ENCODE measurements around the gene WNK2.

Gene WNK2

DNA sequence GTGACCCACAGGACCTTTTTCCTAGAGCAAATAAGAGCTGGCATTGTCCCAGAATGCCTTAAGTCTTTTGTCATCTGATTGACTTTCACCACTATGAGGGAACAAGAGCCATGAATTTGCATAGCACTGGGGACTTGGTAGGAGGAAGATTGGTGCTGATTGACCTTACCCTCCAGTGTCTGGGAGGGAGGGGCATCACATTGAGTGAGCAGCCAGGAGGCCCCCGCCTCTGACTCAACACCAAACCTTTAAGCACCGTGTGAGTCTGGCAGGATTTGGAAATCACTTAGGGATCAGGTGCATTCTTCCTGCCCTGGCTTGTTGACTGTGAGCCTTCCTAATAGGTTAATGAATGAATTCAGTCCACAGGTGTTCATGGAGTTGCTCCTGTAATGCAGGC, 40.7 kb downstream of the WNK2 start:
- Mint-ChIP-seq H3K9me3 (no peaks in the 10 kb centered on the region), H3K4me3 (no peak overlapping the region), H3K4me1 (ENCODE audit: low read depth) (peaks cover 9% of the 10 kb centered on the region), H3K27me3 (peaks cover 9% of the 10 kb centered on the region), H3K27ac (no peak overlapping the region), H3K36me3 (ENCODE audit: low read depth) (no peaks in the 10 kb centered on the region)

DNA sequence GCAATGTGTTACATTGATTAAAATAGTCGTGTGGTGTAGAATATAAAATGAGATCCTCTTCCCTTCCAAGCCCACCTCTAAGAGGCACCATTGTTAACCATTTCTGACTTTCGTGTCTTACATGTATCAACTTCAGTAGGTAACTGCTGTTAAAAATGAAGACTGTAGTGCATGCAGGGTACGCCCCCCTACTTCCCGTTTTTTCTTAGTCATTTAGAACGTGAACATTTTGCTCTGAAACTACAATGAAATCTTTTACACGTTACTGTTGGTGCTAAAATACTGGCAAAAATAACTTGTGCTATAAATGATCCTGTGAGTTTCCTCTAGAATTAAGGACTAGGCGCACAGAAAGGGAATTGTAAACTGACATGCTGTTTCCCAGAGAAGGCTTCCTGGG, 41.5 kb downstream of the WNK2 start:
- Mint-ChIP-seq H3K4me1 (ENCODE audit: low read depth) (peaks cover 9% of the 10 kb centered on the region), H3K27me3 (peaks cover 11% of the 10 kb centered on the region), H3K4me3 (no peak overlapping the region), H3K27ac (no peak overlapping the region), H3K9me3 (no peaks in the 10 kb centered on the region), H3K36me3 (ENCODE audit: low read depth) (no peaks in the 10 kb centered on the region)

DNA sequence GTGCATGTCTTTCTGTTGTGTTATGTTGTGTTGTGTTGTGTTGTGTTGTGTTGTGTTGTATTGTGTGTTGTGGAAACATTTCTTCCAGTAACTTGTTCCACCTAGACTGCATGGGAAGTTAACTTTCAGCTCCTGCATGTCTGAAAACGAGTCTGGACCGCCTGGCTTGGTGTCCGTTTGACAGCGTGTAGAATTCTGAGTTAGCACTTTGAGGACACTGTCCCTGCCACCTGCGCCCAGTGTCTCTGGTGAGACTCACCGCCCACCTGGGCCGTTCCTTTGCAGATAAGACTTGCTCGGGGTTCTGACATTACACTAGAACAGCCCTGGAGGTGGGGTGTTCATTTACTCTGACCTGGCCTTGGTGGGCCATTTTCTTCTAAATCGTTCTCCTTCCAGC, 42.0 kb downstream of the WNK2 start:
- peaks cover 9% of the 10 kb centered on the region for H3K4me1 Mint-ChIP-seq (ENCODE audit: low read depth)
- H3K4me3 Mint-ChIP-seq: no peak overlapping the region
- no peaks in the 10 kb centered on the region for H3K36me3 Mint-ChIP-seq (ENCODE audit: low read depth)
- H3K27me3 Mint-ChIP-seq: peaks cover 11% of the 10 kb centered on the region
- H3K9me3 Mint-ChIP-seq: no peaks in the 10 kb centered on the region
- no peak overlapping the region for H3K27ac Mint-ChIP-seq

DNA sequence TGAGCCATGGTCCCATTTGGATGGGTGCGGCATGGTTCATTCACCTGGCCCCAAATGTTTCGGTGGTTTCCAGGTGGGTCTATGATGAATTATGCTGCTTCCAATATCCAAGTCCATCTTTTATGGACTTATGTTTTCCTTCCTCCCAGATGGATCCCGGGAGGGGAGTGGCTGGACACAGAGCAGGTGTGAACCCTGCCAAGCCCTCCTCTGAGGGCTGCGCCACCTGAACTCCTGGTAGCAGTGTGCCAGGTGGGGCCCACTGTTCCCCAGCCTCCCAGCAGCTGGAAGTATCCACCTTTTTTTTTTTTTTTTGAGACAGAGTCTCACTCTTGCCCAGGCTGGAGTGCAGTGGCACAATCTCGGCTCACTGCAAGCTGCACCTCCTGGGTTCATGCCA, 42.9 kb downstream of the WNK2 start:
- H3K27ac Mint-ChIP-seq: no peak overlapping the region
- no peak overlapping the region for H3K4me3 Mint-ChIP-seq
- H3K27me3 Mint-ChIP-seq: peaks cover 14% of the 10 kb centered on the region
- no peaks in the 10 kb centered on the region for H3K9me3 Mint-ChIP-seq
- peaks cover 9% of the 10 kb centered on the region for H3K4me1 Mint-ChIP-seq (ENCODE audit: low read depth)
- H3K36me3 Mint-ChIP-seq (ENCODE audit: low read depth): no peaks in the 10 kb centered on the region

DNA sequence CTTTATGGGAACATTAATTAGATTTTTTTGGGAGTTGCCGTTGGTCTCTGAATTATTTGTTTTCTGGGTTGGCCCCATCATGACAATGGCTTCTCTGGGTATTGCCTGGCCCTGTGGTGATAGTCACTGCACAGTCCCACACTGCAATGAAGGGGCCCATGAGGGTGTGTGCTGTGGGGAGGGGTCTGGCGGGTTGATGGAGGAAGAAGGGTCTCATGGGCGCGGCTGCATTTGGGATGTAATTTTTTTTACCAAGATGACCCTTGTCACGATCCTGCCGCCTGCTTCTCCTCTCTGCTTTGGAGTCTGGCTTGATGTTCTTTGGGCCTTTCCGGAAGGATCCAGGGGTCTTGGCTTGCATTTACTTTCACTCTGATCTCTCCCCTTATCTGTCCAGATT, 44.1 kb downstream of the WNK2 start:
- Mint-ChIP-seq H3K9me3 (no peaks in the 10 kb centered on the region), H3K27me3 (peaks cover 23% of the 10 kb centered on the region), H3K4me1 (ENCODE audit: low read depth) (peaks cover 9% of the 10 kb centered on the region), H3K4me3 (no peak overlapping the region), H3K27ac (no peak overlapping the region), H3K36me3 (ENCODE audit: low read depth) (no peaks in the 10 kb centered on the region)

DNA sequence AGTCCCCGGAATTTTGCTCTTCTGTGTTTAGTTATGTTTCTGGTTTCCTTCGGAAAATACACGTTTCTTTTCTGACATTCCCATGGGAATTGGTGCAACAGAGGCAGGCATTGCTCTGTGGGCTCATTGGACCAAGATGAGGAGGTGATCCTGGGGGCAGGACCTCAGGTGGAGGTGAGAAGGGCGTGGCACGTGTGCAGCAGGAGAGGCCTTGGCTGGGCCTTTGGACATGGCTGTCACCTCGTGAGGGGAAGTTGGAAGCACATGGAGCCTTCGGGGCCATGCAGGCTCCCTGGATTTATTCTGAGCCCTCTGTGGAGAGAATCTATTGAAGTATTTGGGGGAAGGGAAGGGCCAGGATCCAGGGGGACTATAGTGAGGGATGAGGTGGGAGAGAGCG, 44.5 kb downstream of the WNK2 start:
- Mint-ChIP-seq H3K4me3 (no peak overlapping the region), H3K36me3 (ENCODE audit: low read depth) (no peaks in the 10 kb centered on the region), H3K4me1 (ENCODE audit: low read depth) (peaks cover 9% of the 10 kb centered on the region), H3K27ac (no peak overlapping the region), H3K27me3 (peaks cover 24% of the 10 kb centered on the region), H3K9me3 (no peaks in the 10 kb centered on the region)

DNA sequence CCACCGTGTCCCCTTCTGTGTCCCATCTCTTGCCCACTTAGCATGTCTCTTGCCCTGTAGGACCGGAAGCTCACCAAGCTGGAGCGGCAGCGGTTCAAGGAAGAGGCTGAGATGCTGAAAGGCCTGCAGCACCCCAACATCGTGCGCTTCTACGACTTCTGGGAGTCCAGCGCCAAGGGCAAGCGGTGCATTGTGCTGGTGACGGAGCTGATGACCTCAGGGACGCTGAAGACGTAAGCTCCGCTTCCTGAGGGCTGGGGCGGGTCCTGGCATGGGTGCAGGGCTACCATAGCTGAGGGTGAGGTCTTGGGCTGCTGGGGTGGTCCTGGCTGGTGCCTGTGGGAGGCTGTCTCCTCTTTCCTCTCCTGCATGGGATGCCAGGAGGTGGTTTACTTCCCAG, 45.7 kb downstream of the WNK2 start:
- Mint-ChIP-seq H3K27me3 (peaks cover 24% of the 10 kb centered on the region), H3K27ac (no peak overlapping the region), H3K9me3 (no peaks in the 10 kb centered on the region), H3K36me3 (ENCODE audit: low read depth) (no peaks in the 10 kb centered on the region), H3K4me3 (no peak overlapping the region), H3K4me1 (ENCODE audit: low read depth) (peaks cover 9% of the 10 kb centered on the region)

DNA sequence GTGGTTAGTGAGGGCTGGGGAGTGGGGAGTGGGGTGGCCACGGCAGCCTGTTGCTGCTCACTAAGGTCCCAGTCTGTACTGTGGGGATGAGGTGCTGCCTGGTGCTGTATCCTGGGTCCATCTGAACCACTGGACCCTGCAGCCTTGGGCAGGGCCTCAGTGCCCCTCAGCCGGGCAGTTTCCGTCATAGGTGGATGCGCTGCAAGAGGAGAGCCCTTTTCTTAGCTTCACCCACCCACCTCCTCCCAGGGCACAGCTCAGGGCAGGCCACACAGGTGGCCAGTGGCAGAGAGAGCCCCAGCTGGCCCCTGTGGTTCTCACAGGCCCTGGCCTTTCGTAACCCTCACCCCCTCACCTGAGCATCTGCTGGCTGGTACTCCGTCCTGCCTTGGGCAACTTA, 46.2 kb downstream of the WNK2 start:
- no peaks in the 10 kb centered on the region for H3K9me3 Mint-ChIP-seq
- peaks cover 9% of the 10 kb centered on the region for H3K4me1 Mint-ChIP-seq (ENCODE audit: low read depth)
- no peaks in the 10 kb centered on the region for H3K36me3 Mint-ChIP-seq (ENCODE audit: low read depth)
- H3K27me3 Mint-ChIP-seq: peaks cover 21% of the 10 kb centered on the region
- H3K4me3 Mint-ChIP-seq: no peak overlapping the region
- no peak overlapping the region for H3K27ac Mint-ChIP-seq

DNA sequence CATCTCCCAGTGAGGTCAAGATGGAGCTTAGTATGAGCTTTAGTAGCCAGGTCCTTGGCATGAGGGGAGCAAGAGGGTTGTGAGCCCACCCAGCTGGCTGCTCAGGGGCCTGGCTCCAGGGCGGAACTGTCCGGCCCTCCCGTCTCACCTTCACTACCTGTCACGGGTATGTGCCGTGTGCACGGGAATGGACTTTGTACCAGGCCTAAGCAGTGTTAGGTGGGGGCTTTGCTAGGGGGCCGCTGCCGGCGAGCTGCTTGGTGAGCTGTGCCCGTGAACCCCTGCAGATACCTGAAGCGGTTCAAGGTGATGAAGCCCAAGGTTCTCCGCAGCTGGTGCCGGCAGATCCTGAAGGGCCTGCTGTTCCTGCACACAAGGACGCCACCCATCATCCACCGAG, 46.7 kb downstream of the WNK2 start:
- H3K27ac Mint-ChIP-seq: no peak overlapping the region
- peaks cover 18% of the 10 kb centered on the region for H3K27me3 Mint-ChIP-seq
- H3K9me3 Mint-ChIP-seq: no peaks in the 10 kb centered on the region
- no peaks in the 10 kb centered on the region for H3K36me3 Mint-ChIP-seq (ENCODE audit: low read depth)
- H3K4me3 Mint-ChIP-seq: no peak overlapping the region
- peaks cover 6% of the 10 kb centered on the region for H3K4me1 Mint-ChIP-seq (ENCODE audit: low read depth)

DNA sequence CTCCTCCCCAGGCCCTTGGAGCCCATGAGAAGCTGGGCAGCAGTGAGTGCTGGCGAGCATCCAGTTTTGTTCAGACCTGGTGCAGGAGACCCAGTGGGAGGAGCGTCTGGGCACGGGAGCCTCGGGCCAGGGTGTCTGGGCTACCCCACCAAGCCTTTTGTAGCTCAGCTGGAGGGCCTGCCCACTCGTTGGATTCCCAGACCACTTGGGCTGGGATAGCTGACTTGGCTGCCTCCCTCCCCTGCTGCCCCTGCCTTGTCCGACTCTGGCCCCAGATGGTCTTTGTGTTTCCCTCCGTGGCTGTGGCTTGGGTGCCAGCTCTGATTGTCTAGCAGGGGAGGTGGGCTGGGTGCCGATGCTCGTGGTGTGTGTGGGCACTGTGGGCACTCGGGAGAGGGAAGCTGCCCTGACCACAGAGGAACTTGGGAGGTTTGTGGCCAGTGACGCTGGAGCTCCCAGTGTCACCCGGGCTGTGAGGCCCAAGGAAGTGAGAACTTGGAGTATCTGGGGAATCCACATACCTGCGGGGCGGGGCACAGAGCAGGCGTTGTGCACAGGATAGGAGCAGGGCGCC, 47.3 kb downstream of the WNK2 start:
- Mint-ChIP-seq H3K36me3 (ENCODE audit: low read depth) (no peaks in the 10 kb centered on the region), H3K4me3 (no peak overlapping the region), H3K27ac (no peak overlapping the region), H3K4me1 (ENCODE audit: low read depth) (no peaks in the 10 kb centered on the region), H3K27me3 (peaks cover 18% of the 10 kb centered on the region), H3K9me3 (no peaks in the 10 kb centered on the region)

DNA sequence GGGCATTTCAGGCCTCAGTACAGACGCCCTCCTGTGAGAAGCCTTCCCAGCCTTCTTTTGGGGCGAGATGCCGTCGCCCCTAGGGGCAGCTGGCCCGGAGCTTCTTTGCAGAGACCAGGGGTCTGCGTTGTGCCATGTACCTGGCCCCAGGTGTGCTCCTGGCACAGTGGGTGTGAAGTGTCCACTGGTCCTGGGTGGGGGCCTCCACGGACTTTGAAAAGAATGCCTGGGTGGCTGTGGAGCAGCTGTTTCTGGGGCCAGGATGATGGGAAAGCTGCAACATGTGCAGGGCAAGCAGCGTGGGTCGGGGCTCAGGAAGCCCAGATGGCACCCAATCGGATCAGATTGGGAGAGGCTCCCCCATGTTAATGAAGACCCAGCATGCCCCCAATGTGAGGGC, 47.8 kb downstream of the WNK2 start:
- no peaks in the 10 kb centered on the region for H3K4me1 Mint-ChIP-seq (ENCODE audit: low read depth)
- peaks cover 18% of the 10 kb centered on the region for H3K27me3 Mint-ChIP-seq
- H3K9me3 Mint-ChIP-seq: no peaks in the 10 kb centered on the region

DNA sequence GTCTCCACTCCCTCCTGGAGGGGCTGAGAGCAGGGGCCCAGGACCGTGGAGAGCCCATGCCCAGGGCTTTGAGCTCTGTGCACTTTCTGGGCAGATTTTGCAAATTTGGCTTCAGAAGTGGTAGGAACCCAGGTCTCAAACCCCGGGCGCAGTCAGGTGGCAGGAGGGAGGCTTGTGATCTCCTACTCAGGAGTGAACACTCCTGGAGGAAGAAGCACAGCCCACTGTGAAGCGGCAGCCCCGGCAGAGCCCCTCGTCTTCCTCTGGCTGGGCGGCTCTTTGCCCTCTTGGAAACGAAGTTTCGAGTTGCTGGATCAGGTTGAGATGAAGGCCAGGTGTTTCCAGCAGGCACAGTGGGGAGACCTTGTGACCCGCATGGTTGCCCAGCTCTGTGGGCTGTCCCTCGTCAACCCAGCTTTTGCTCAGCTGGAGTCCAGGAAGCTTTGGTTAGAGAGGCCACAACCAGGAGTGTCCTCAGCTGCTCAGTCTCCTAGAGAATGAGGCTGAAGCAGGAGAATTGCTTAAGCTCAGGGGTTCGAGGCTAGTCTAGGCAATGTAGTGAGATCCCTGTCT, 48.5 kb downstream of the WNK2 start:
- Mint-ChIP-seq H3K4me3 (no peak overlapping the region), H3K36me3 (ENCODE audit: low read depth) (no peaks in the 10 kb centered on the region), H3K27ac (no peak overlapping the region), H3K9me3 (no peaks in the 10 kb centered on the region), H3K4me1 (ENCODE audit: low read depth) (peaks cover 4% of the 10 kb centered on the region), H3K27me3 (peaks cover 18% of the 10 kb centered on the region)

More for the DNA sequence above, 47.8 kb downstream of the WNK2 start:
- H3K4me3 Mint-ChIP-seq: no peak overlapping the region
- H3K27ac Mint-ChIP-seq: no peak overlapping the region
- H3K36me3 Mint-ChIP-seq (ENCODE audit: low read depth): no peaks in the 10 kb centered on the region

DNA sequence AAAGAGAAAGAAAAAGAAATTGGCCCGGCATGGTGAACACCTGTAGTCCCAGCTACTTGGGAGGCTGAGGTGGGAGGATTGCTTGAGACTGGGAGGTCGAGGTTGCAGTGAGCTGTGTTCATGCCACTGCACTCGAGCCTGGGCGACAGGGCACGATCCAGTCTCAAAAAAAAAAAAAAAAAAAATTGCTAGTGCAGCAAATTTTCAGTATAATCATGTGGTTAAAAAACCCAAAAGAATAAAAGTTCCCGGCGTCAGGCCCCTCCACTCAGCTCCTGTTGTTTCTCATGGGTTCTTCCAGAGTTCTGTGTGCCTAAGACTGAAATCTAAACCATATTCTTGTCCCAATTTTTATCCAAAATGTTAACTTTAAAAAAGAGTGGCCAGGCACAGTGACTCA, 49.1 kb downstream of the WNK2 start:
- no peaks in the 10 kb centered on the region for H3K9me3 Mint-ChIP-seq
- H3K36me3 Mint-ChIP-seq (ENCODE audit: low read depth): no peaks in the 10 kb centered on the region
- no peak overlapping the region for H3K4me3 Mint-ChIP-seq
- H3K4me1 Mint-ChIP-seq (ENCODE audit: low read depth): peaks cover 6% of the 10 kb centered on the region
- peaks cover 18% of the 10 kb centered on the region for H3K27me3 Mint-ChIP-seq
- no peak overlapping the region for H3K27ac Mint-ChIP-seq

DNA sequence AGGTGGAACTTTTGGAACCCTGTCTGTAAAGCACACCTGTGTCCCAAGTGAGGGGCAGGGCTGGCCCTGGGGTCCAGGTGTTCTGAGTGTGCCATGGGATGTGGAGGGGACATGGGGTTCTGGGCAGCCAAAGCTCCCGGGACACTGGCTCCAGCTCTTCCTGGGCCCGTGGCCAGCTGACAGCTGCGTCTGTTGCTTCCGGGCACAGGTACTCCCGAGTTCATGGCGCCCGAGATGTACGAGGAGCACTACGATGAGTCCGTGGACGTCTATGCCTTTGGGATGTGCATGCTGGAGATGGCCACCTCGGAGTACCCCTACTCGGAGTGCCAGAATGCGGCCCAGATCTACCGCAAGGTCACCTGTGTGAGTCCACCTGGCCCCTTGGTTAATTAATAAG, 50.7 kb downstream of the WNK2 start:
- Mint-ChIP-seq H3K27me3 (peaks cover 18% of the 10 kb centered on the region), H3K27ac (no peak overlapping the region), H3K36me3 (ENCODE audit: low read depth) (no peaks in the 10 kb centered on the region)

DNA sequence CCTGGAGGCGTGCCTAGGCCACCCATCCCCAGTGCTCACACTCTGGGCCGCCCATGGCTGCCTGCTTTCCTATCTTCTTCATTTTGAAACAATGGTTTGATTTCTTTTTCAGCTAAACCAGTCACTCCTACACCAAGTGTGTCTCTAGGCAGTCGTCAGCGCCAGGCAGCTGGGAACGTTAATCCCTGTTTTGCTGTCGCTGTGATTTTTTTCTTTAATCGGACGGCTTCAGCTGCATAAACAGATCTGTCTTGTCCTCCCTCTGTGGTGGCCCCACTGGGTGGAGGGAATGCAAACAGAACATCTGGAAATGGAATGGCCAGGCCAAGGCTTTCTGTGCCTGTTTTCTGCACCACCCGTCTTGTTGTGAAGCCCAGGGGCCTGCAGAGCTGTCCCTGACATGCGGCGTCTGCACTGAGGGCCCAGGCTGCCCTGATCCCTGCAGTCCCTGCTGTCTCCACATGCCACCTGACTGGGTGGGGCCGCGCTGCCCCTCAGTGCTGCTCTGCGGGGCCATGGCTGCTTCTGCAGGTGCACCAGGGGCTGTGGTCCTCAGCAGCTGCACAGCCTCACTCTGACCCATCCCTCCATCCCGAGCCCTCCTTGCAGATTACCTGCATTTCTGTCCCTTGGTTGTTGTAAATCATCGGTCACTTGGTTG, 51.5 kb downstream of the WNK2 start:
- Mint-ChIP-seq H3K4me3 (no peak overlapping the region), H3K36me3 (ENCODE audit: low read depth) (no peaks in the 10 kb centered on the region), H3K27me3 (peaks cover 16% of the 10 kb centered on the region), H3K27ac (no peak overlapping the region), H3K4me1 (ENCODE audit: low read depth) (peaks cover 6% of the 10 kb centered on the region), H3K9me3 (no peaks in the 10 kb centered on the region)

More for the DNA sequence above, 50.7 kb downstream of the WNK2 start:
- Mint-ChIP-seq H3K4me3 (no peak overlapping the region), H3K4me1 (ENCODE audit: low read depth) (peaks cover 6% of the 10 kb centered on the region), H3K9me3 (no peaks in the 10 kb centered on the region)

Measured in stimulated activated naive CD8-positive, alpha-beta T cell treated with anti-CD3 and anti-CD28 coated beads, Interleukin-15, Interleukin-2, amounts not matched to agents 100 ng/mL and 50 ng/mL, for 24 hours (primary cell).